H1 (cell line): ENCODE results near the gene VSX1. TPM values are rescaled to one million over a fixed set of nuclear protein-coding genes. Genes with fewer than 3 reads are reported as not detected.

Experiments used
- CTCF ChIA-PET: fragments of 300-600 bp; sonication (Branson Sonifier 250); formaldehyde crosslinking; loops from one replicate; lab custom pipeline; 2021; ENCODE audit not compliant: partially characterized antibody; lab: Charles Lee
- POLR2A ChIA-PET: fragments of 300-600 bp; sonication (Branson Sonifier 250); formaldehyde crosslinking; loops from one replicate; lab custom pipeline; 2021; ENCODE audit warnings: inconsistent platforms; ENCODE audit not compliant: partially characterized antibody; lab: Charles Lee
- DNase-seq, 2 experiments: peaks; one replicate each; pipeline versions ENCODE4 v3.0.0 to v3.0.0-alpha.2; 2010 to 2022; ENCODE audit warnings: low spot score in 2 of 2, low read depth in 1 of 2, mixed read lengths in 1 of 2
- FAIRE-seq: peaks from 2 replicates; lab custom pipeline; 2011; peaks lifted over from hg19 to GRCh38; lab: Jason Lieb, UNC
- H2AFZ ChIP-seq: 2 replicates; pipeline ENCODE4 v1.8.1; 2012; ENCODE audit warnings: low read length, inconsistent platforms
- H2AK5ac ChIP-seq: 2 replicates; pipeline ENCODE4 v1.6.1; 2013; ENCODE audit warnings: low read depth, low read length
- H2BK120ac ChIP-seq: replicated peaks from 2 replicates; pipeline ENCODE3; 2013; ENCODE audit warnings: low read depth, low read length, inconsistent platforms
- H2BK12ac ChIP-seq: 2 replicates; pipeline ENCODE4 v1.6.1; 2013; ENCODE audit warnings: low read depth, low read length
- H2BK15ac ChIP-seq: 2 replicates; pipeline ENCODE4 v1.6.1; 2013; ENCODE audit warnings: low read length
- H2BK20ac ChIP-seq: 2 replicates; pipeline ENCODE4 v1.6.1; 2013; ENCODE audit warnings: low read length
- H2BK5ac ChIP-seq: 2 replicates; pipeline ENCODE4 v1.6.1; 2013; ENCODE audit warnings: low read depth, low read length
- H3K14ac ChIP-seq: 2 replicates; pipeline ENCODE4 v1.6.1; 2013; ENCODE audit warnings: inconsistent platforms; ENCODE audit not compliant: insufficient read length
- H3K18ac ChIP-seq: 2 replicates; pipeline ENCODE4 v1.6.1; 2013; ENCODE audit warnings: low read length; ENCODE audit errors: extremely low read depth
- H3K23ac ChIP-seq: 2 replicates; pipeline ENCODE4 v1.6.1; 2013; ENCODE audit warnings: inconsistent platforms; ENCODE audit not compliant: insufficient read length
- H3K23me2 ChIP-seq: 2 replicates; pipeline ENCODE4 v1.6.1; 2013; ENCODE audit warnings: low read depth, low read length
- H3K27ac ChIP-seq: 2 replicates; pipeline ENCODE4 v1.6.1; 2011; ENCODE audit warnings: low read depth, low read length, inconsistent platforms
- H3K27me3 ChIP-seq, 4 experiments: replicated peaks in 1 of 4; 1 replicate in 1 of 4; 2 replicates in 3 of 4; pipeline versions ENCODE4 v1.6.1 to v1.8.1; 2011 to 2013; ENCODE audit warnings: low read length in 3 of 4, mild to moderate bottlenecking in 3 of 4, inconsistent platforms in 2 of 4, mixed read lengths in 2 of 4, moderate library complexity in 1 of 4; ENCODE audit not compliant: control insufficient read depth in 3 of 4, insufficient read depth in 3 of 4; ENCODE audit errors: extremely low read depth in 1 of 4
- H3K36me3 ChIP-seq, 4 experiments: 2 replicates each; pipeline versions ENCODE4 v1.6.1 to v1.8.1; 2011 to 2013; ENCODE audit warnings: mild to moderate bottlenecking in 4 of 4, low read length in 3 of 4, moderate library complexity in 2 of 4, control low read depth in 1 of 4, inconsistent platforms in 1 of 4; ENCODE audit not compliant: insufficient read depth in 4 of 4, control insufficient read depth in 2 of 4
- H3K4ac ChIP-seq: replicated peaks from 2 replicates; pipeline ENCODE3; 2013; ENCODE audit warnings: low read length, low read depth, mixed read lengths, inconsistent platforms; ENCODE audit not compliant: insufficient read length
- H3K4me1 ChIP-seq, 4 experiments: replicated peaks in 1 of 4; 1 replicate in 1 of 4; 2 replicates in 3 of 4; pipeline versions ENCODE4 v1.6.1 to v1.8.1; 2011 to 2013; ENCODE audit warnings: low read length in 3 of 4, inconsistent platforms in 2 of 4, mixed read lengths in 1 of 4; ENCODE audit not compliant: insufficient read depth in 4 of 4, control insufficient read depth in 3 of 4
- H3K4me2 ChIP-seq, 2 experiments: 2 replicates each; pipeline versions ENCODE4 v1.6.1 to v1.8.1; 2011 to 2013; ENCODE audit warnings: low read depth in 2 of 2, low read length in 2 of 2, control low read depth in 1 of 2, inconsistent platforms in 1 of 2, mild to moderate bottlenecking in 1 of 2; ENCODE audit not compliant: insufficient read depth in 1 of 2
- H3K4me3 ChIP-seq, 4 experiments: fragments of 200-600, 300-600 bp in 1 of 4; sonication (generic), shearing (Covaris generic), sonication (Bioruptor Twin) in 1 of 4; 2 replicates each; pipeline versions ENCODE4 v1.5.1 to v1.8.1; 2011 to 2016; ENCODE audit warnings: low read length in 4 of 4, low read depth in 3 of 4, control low read depth in 2 of 4, inconsistent platforms in 2 of 4, mild to moderate bottlenecking in 2 of 4, mixed read lengths in 1 of 4, moderate library complexity in 1 of 4; ENCODE audit not compliant: insufficient read depth in 2 of 4; ENCODE audit errors: extremely low read depth in 1 of 4
- H3K56ac ChIP-seq: replicated peaks from 2 replicates; pipeline ENCODE3; 2013; ENCODE audit warnings: low read depth, mild to moderate bottlenecking, mixed read lengths, low read length, inconsistent platforms; ENCODE audit not compliant: insufficient read length
- H3K79me1 ChIP-seq: 2 replicates; pipeline ENCODE4 v1.6.1; 2013; ENCODE audit warnings: low read depth, low read length, control low read depth
- H3K79me2 ChIP-seq, 2 experiments: 2 replicates each; pipeline versions ENCODE4 v1.6.1 to v1.8.1; 2012 to 2013; ENCODE audit warnings: low read length in 2 of 2, mild to moderate bottlenecking in 2 of 2, inconsistent platforms in 1 of 2; ENCODE audit not compliant: insufficient read depth in 2 of 2, control insufficient read depth in 1 of 2
- H3K9ac ChIP-seq, 4 experiments: replicated peaks in 1 of 4; 1 replicate in 1 of 4; 2 replicates in 3 of 4; pipeline versions ENCODE4 v1.6.1 to v1.8.1; 2011 to 2013; ENCODE audit warnings: low read depth in 3 of 4, low read length in 3 of 4, control low read depth in 2 of 4, mild to moderate bottlenecking in 2 of 4, moderate library complexity in 2 of 4, inconsistent platforms in 1 of 4; ENCODE audit errors: extremely low read depth in 1 of 4
- H3K9me3 ChIP-seq, 2 experiments: 2 replicates each; pipeline versions ENCODE4 v1.6.1 to v1.8.1; 2012 to 2013; ENCODE audit warnings: mild to moderate bottlenecking in 2 of 2, moderate library complexity in 2 of 2, control low read depth in 1 of 2, inconsistent platforms in 1 of 2, low read depth in 1 of 2, low read length in 1 of 2, mixed read lengths in 1 of 2; ENCODE audit not compliant: insufficient read depth in 2 of 2
- H4K20me1 ChIP-seq, 2 experiments: replicated peaks in 1 of 2; 2 replicates each; pipeline versions ENCODE3 to v1.8.1; 2011 to 2013; ENCODE audit warnings: inconsistent platforms in 2 of 2, low read length in 2 of 2, mild to moderate bottlenecking in 1 of 2; ENCODE audit not compliant: insufficient read depth in 2 of 2, control insufficient read depth in 1 of 2
- H4K5ac ChIP-seq: 2 replicates; pipeline ENCODE4 v1.6.1; 2013; ENCODE audit warnings: low read length, low read depth, mixed read lengths, inconsistent platforms; ENCODE audit not compliant: insufficient read length
- H4K8ac ChIP-seq: 2 replicates; pipeline ENCODE4 v1.8.0; 2013; ENCODE audit warnings: mild to moderate bottlenecking, moderate library complexity, low read length, inconsistent platforms; ENCODE audit not compliant: insufficient read depth; ENCODE audit errors: extremely low read depth
- H4K91ac ChIP-seq: replicated peaks from 2 replicates; pipeline ENCODE3; 2013; ENCODE audit warnings: low read length, mixed read lengths, inconsistent platforms; ENCODE audit not compliant: insufficient read length
- BCL11A ChIP-seq, 2 experiments: IDR thresholded peaks; one replicate each; pipeline ENCODE4 v1.6.1; 2011; ENCODE audit warnings: low read depth in 2 of 2, low read length in 2 of 2, mild to moderate bottlenecking in 2 of 2
- CBX8 ChIP-seq: fragments of 300-800, 300-1000 bp; sonication (generic); IDR thresholded peaks from 2 replicates; pipeline ENCODE4 v1.7.1; 2016; ENCODE audit warnings: low read depth, low read length, borderline replicate concordance
- EZH2 ChIP-seq: fragments of 200-600 bp; sonication (generic); IDR thresholded peaks from 2 replicates; pipeline ENCODE4 v1.7.1; 2012; ENCODE audit warnings: low read depth, mild to moderate bottlenecking, moderate library complexity, low read length, inconsistent platforms; ENCODE audit not compliant: severe bottlenecking
- GABPA ChIP-seq: IDR thresholded peaks from 2 replicates; pipeline ENCODE4 v1.6.1; 2011; ENCODE audit warnings: mild to moderate bottlenecking, low read length, moderate library complexity, borderline replicate concordance; ENCODE audit not compliant: insufficient read depth
- KDM1A ChIP-seq: fragments of 200-600, 300-600 bp; sonication (generic); IDR thresholded peaks from 2 replicates; pipeline ENCODE4 v1.7.1; 2016; ENCODE audit warnings: mild to moderate bottlenecking, low read length, borderline replicate concordance
- SP2 ChIP-seq: IDR thresholded peaks from 2 replicates; pipeline ENCODE4 v1.6.1; 2012; ENCODE audit warnings: mild to moderate bottlenecking, low read length, inconsistent platforms
- TEAD4 ChIP-seq: IDR thresholded peaks from 2 replicates; pipeline ENCODE4 v1.6.1; 2012; ENCODE audit warnings: low read depth, low read length, inconsistent platforms, mixed read lengths
- WGBS, 2 experiments: shearing (Covaris generic) in 1 of 2; methylation state at CpG; one replicate each; pipeline versions ENCODE4 v1.1.6 to v1.1.7; 2013 to 2015; ENCODE audit warnings: low lambda C conversion rate in 2 of 2, mixed read lengths in 2 of 2, inconsistent platforms in 1 of 2, low coverage in 1 of 2, missing lambda C conversion rate in 1 of 2; ENCODE audit not compliant: insufficient replicate concordance in 2 of 2, insufficient coverage in 1 of 2, insufficient read length in 1 of 2; ENCODE audit errors: extremely low coverage in 1 of 2, missing lambda C conversion rate in 1 of 2; 5-methylcytosine and 5-hydroxymethylcytosine counted together
- polyA plus RNA-seq, 7 experiments: library from polyadenylated mRNA; depleted of rRNA in 3 of 7; stranded (reverse) in 5 of 7; unstranded in 2 of 7; fragments of >200 nt in 5 of 7; fragments of 200-250 nt in 2 of 7; gene quantifications; 1 replicate in 5 of 7; 2 replicates in 1 of 7; 4 replicates in 1 of 7; pipeline versions ENCODE4 v1.2.1 to v1.2.3, GENCODE V29; 2011 to 2013; ENCODE audit warnings: missing spikeins in 2 of 7, mixed read lengths in 2 of 7
- total RNA-seq: library from RNA; stranded (reverse); fragmentation: NEBNext Ultra II Directional; extraction: Animal tissue kit (Norgen Biotek cat#: 25700); gene quantifications from 2 replicates; pipeline ENCODE4 v1.2.1, GENCODE V29; 2021

VSX1 gene
- total and polyA plus RNA-seq, 2 of the 8 experiments (the other 6 are each of a cell fraction or from before 2014, with no cell fraction given): 0.14 TPM; not detected in 1

DNA sequence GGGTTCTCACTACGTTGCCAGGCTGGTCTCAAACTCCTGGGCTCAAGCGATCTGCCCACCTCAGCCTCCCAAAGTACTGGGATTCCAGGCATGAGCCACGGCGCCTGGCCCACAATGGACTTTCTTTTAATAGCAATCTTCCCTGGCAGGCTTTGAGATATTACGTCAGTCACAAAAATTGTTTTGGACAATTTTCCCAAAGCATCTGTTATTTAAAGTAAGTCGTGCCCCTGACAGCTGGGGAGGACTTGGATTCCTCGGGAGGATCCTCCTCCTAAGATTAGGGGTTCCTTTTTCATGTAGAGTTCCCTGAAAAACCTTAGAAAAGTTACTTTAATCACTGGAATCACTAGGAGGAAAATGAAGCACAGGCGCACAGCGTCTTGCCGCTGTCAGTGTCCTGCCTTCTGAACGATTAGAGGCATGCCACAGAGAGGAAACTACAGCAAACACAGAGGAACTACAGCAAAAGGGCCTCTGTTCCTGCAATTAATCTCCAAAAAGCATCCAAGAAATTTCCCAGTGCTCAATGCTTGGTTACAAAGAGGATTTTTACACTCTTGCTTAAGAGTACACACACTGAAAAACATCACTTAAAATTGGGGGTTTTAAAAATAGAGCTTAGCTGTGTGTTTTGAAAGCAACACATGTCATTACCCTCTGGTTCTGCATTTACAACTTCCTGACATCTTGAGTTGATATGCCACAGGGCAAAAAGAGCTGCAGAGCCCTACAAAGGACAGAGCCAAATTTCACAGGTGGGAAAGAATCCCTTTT lies 28.5 kb downstream of the VSX1 start:
- no peaks in the 10 kb centered on the region for H4K20me1 ChIP-seq
- H4K91ac ChIP-seq: no peak overlapping the region
- no peak overlapping the region for H3K56ac ChIP-seq
- no peaks in the 10 kb centered on the region for H3K79me1 ChIP-seq
- TF ChIP-seq KDM1A (no peak), BCL11A (IDR thresholded peaks at IDR 0.05; ENCODE audit: low read depth in 2 of 2, low read length in 2 of 2) (no peak), SP2 (no peak), CBX8 (no peak), GABPA (no peak), EZH2 (no peak), TEAD4 (no peak)
- no peaks in the 10 kb centered on the region for H3K79me2 ChIP-seq
- H2BK120ac ChIP-seq: no peak overlapping the region
- H2BK15ac ChIP-seq: 0 out of 2 replicates have a peak overlapping the region, but pooled peaks have one; percentile 12
- ChIA-PET CTCF (interaction anchor here (0.7 to 0.9 kb wide), 4 partner anchors 40 to 125 kb away, joined by 3 read pairs; no protein-coding TSS in a partner anchor), POLR2A (interaction anchor here (0.6 to 1.7 kb wide), 3 partner anchors 46 to 456 kb away, joined by 3 to 4 read pairs (median 3); no protein-coding TSS in a partner anchor)
- H3K36me3 ChIP-seq: no peaks in the 10 kb centered on the region
- H3K27ac ChIP-seq: no peak overlapping the region
- no peak overlapping the region for H3K9ac ChIP-seq
- no peak overlapping the region for H2BK5ac ChIP-seq
- H2BK20ac ChIP-seq: no peak overlapping the region
- peaks cover 16 to 35% (median 30%) of the 10 kb centered on the region in 4 experiments for H3K27me3 ChIP-seq
- no peak overlapping the region for H4K5ac ChIP-seq
- WGBS, 2 experiments: 86% methylated on average over 9 of the region's 11 CpGs; no CpG with 5 or more reads in 1 of the 2 experiments
- no peak overlapping the region for H3K18ac ChIP-seq
- no peak for FAIRE-seq
- H4K8ac ChIP-seq: no peak overlapping the region
- no peak overlapping the region for H3K4me2 ChIP-seq
- H2BK12ac ChIP-seq: no peak overlapping the region
- H3K23ac ChIP-seq: no peak overlapping the region
- H3K4me3 ChIP-seq: no peak overlapping the region
- H3K4me1 ChIP-seq: peaks cover 2 to 8% (median 7%) of the 10 kb centered on the region in 4 experiments; a peak in 6 of 7 replicates
- no peak overlapping the region for H2AK5ac ChIP-seq
- H3K4ac ChIP-seq: no peak overlapping the region
- no peak overlapping the region for H2AFZ ChIP-seq
- H3K9me3 ChIP-seq: no peaks in the 10 kb centered on the region
- no peak overlapping the region for H3K14ac ChIP-seq
- peaks cover 12% of the 10 kb centered on the region; the same call in 1 of the 2 replicates for H3K23me2 ChIP-seq
- DNase-seq: no peak
